NCI-H510A (cell line): Measurements from ENCODE around the gene SPATC1L.

Source experiments
- DNase-seq: peaks from one replicate; lab custom pipeline; 2025; lab: John Stamatoyannopoulos, UW

The SPATC1L gene

GRCh38 chr21:46130831-46131587, 53.2 kb downstream of the SPATC1L start:
- no peak for DNase-seq

GRCh38 chr21:46129846-46130651, 54.2 kb downstream of the SPATC1L start:
- no peak for DNase-seq

GRCh38 chr21:46128933-46129571, 55.2 kb downstream of the SPATC1L start:
- DNase-seq = no peak

- DNase-seq = no peak
Measured at GRCh38 chr21:46128106-46128932, 55.9 kb downstream of the SPATC1L start.

GRCh38 chr21:46127239-46128105, 56.8 kb downstream of the SPATC1L start:
- no peak for DNase-seq

- DNase-seq = no peak
Measured at GRCh38 chr21:46126309-46127238, 57.7 kb downstream of the SPATC1L start.

GRCh38 chr21:46125846-46126301, 58.4 kb downstream of the SPATC1L start:
- DNase-seq = no peak

GRCh38 chr21:46124926-46125845, 59.1 kb downstream of the SPATC1L start:
- no peak for DNase-seq

- no peak for DNase-seq
Measured at GRCh38 chr21:46124083-46124925, 60.0 kb downstream of the SPATC1L start.

- no peak for DNase-seq
Measured at GRCh38 chr21:46122758-46123683, 61.2 kb downstream of the SPATC1L start.

- DNase-seq = no peak
Measured at GRCh38 chr21:46122237-46122671, 62.0 kb downstream of the SPATC1L start.

GRCh38 chr21:46121286-46122221, 62.7 kb downstream of the SPATC1L start:
- no peak for DNase-seq

GRCh38 chr21:46120301-46121285, 63.7 kb downstream of the SPATC1L start:
- no peak for DNase-seq

GRCh38 chr21:46119637-46120271, 64.5 kb downstream of the SPATC1L start:
- DNase-seq = no peak
